Osteocyte (in vitro differentiated cells): ENCODE data around the gene NCOA3. TPM values are rescaled to one million over a fixed set of nuclear protein-coding genes. Genes with fewer than 3 reads are reported as not detected.

ENCODE experiments used
- DNase-seq: peaks from one replicate; pipeline ENCODE4 v3.0.0; 2021; ENCODE audit warnings: mixed read lengths; ENCODE audit not compliant: unreplicated experiment; ENCODE audit errors: extremely low spot score
- H3K27ac Mint-ChIP-seq: one replicate; pipeline ENCODE4 v1.8.0; 2021; ENCODE audit warnings: mild to moderate bottlenecking, mixed read lengths; ENCODE audit not compliant: unreplicated experiment
- H3K27me3 Mint-ChIP-seq: one replicate; pipeline ENCODE4 v1.8.0; 2021; ENCODE audit warnings: mixed read lengths; ENCODE audit not compliant: unreplicated experiment
- H3K36me3 Mint-ChIP-seq: one replicate; pipeline ENCODE4 v1.8.0; 2021; ENCODE audit warnings: mixed read lengths; ENCODE audit not compliant: unreplicated experiment
- H3K4me1 Mint-ChIP-seq: one replicate; pipeline ENCODE4 v1.8.0; 2021; ENCODE audit warnings: mixed read lengths; ENCODE audit not compliant: unreplicated experiment
- H3K4me3 Mint-ChIP-seq: one replicate; pipeline ENCODE4 v1.8.0; 2021; ENCODE audit warnings: mild to moderate bottlenecking, moderate library complexity, mixed read lengths; ENCODE audit not compliant: unreplicated experiment
- H3K9me3 Mint-ChIP-seq: one replicate; pipeline ENCODE4 v1.8.0; 2021; ENCODE audit warnings: mixed read lengths; ENCODE audit not compliant: unreplicated experiment
- CTCF ChIP-seq: fragments of 200-600 bp; sonication (generic); IDR thresholded peaks from 2 replicates; pipeline ENCODE4 v1.5.0; 2021; ENCODE audit warnings: antibody characterized with exemption, mild to moderate bottlenecking, moderate library complexity
- total RNA-seq: library from RNA; stranded (reverse); gene quantifications from 2 replicates; pipeline ENCODE4 v1.2.1, GENCODE V29; 2021

NCOA3 gene
- total RNA-seq, 1 donor from 2014 or later = 75.9 TPM

- H3K27me3 Mint-ChIP-seq = no peaks in the 10 kb centered on the region
- no peak overlapping the region for H3K27ac Mint-ChIP-seq
- no peak for DNase-seq
- H3K36me3 Mint-ChIP-seq = peaks cover 44% of the 10 kb centered on the region
- H3K4me1 Mint-ChIP-seq = peaks cover 3% of the 10 kb centered on the region
- H3K4me3 Mint-ChIP-seq = no peak overlapping the region
- no peaks in the 10 kb centered on the region for H3K9me3 Mint-ChIP-seq
- TF ChIP-seq CTCF = no peak
Observed at GRCh38 chr20:47656318-47656717, 154.6 kb downstream of the NCOA3 start.

GRCh38 chr20:47659904-47660601 is 158.4 kb downstream of the NCOA3 start:
- no peak overlapping the region for H3K27ac Mint-ChIP-seq
- H3K4me1 Mint-ChIP-seq = peaks cover 17% of the 10 kb centered on the region

GRCh38 chr20:47660602-47660905 is 158.9 kb downstream of the NCOA3 start:
- Mint-ChIP-seq H3K36me3 (peaks cover 23% of the 10 kb centered on the region), H3K4me1 (peaks cover 17% of the 10 kb centered on the region), H3K9me3 (no peaks in the 10 kb centered on the region), H3K27ac (peak overlapping the region; percentile 45), H3K27me3 (no peaks in the 10 kb centered on the region), H3K4me3 (no peak overlapping the region)
- no peak for DNase-seq
- no peak for TF ChIP-seq CTCF

More at GRCh38 chr20:47659904-47660601, 158.4 kb downstream of the NCOA3 start:
- H3K36me3 Mint-ChIP-seq = peaks cover 25% of the 10 kb centered on the region
- H3K9me3 Mint-ChIP-seq = no peaks in the 10 kb centered on the region
- no peak for DNase-seq
- H3K27me3 Mint-ChIP-seq = no peaks in the 10 kb centered on the region
- TF ChIP-seq CTCF = no peak
- H3K4me3 Mint-ChIP-seq = no peak overlapping the region

- Mint-ChIP-seq H3K36me3 (peaks cover 23% of the 10 kb centered on the region), H3K27me3 (no peaks in the 10 kb centered on the region), H3K4me1 (peaks cover 17% of the 10 kb centered on the region), H3K27ac (no peak overlapping the region), H3K4me3 (no peak overlapping the region), H3K9me3 (no peaks in the 10 kb centered on the region)
- no peak for TF ChIP-seq CTCF
- no peak for DNase-seq
Observed at GRCh38 chr20:47660983-47661700, 159.5 kb downstream of the NCOA3 start.

- peaks cover 19% of the 10 kb centered on the region for H3K36me3 Mint-ChIP-seq
- no peak for TF ChIP-seq CTCF
- no peaks in the 10 kb centered on the region for H3K9me3 Mint-ChIP-seq
- no peak overlapping the region for H3K4me3 Mint-ChIP-seq
- no peaks in the 10 kb centered on the region for H3K27me3 Mint-ChIP-seq
- no peak overlapping the region for H3K27ac Mint-ChIP-seq
- no peak for DNase-seq
- H3K4me1 Mint-ChIP-seq = peaks cover 17% of the 10 kb centered on the region
Observed at GRCh38 chr20:47661714-47662113, 160.0 kb downstream of the NCOA3 start.
